Activated gamma-delta T cell treated with anti-CD3 and anti-CD28 coated beads, Interleukin-2, amount 50 U/mL, for 16 hours (primary cell): ENCODE data around the gene GNAL.
"Not testable (repeated sequence)": the region's sequence is repeated elsewhere in the genome, so short reads cannot be mapped to it uniquely, and the experiment has no call there.

Experiments used
- DNase-seq: peaks from one replicate; pipeline ENCODE4 v3.0.0-alpha.2; 2020; ENCODE audit warnings: low read depth

GNAL gene

GRCh38 chr18:11908182-11909060, 219.4 kb downstream of the GNAL start, which contains the start of gene MPPE1:
Gene MPPE1, minus strand, starts transcription at chr18:11908317. Its CDS starts 11,053 bp downstream, at chr18:11897264.
- DNase-seq: peak; percentile 74

GRCh38 chr18:11909061-11909455, 220.0 kb downstream of the GNAL start:
- DNase-seq: no peak

- no peak for DNase-seq
Observed at GRCh38 chr18:11909591-11910026, 220.5 kb downstream of the GNAL start.

GRCh38 chr18:11916880-11917279, 227.8 kb downstream of the GNAL start:
- not testable (repeated sequence) for DNase-seq

GRCh38 chr18:11919522-11919921, 230.5 kb downstream of the GNAL start:
- DNase-seq: not testable (repeated sequence)

- no peak for DNase-seq
Observed at GRCh38 chr18:11923450-11923849, 234.4 kb downstream of the GNAL start.

- no peak for DNase-seq
Observed at GRCh38 chr18:11925800-11926481, 236.9 kb downstream of the GNAL start.

GRCh38 chr18:11927497-11927896, 238.4 kb downstream of the GNAL start:
- no peak for DNase-seq

GRCh38 chr18:11932393-11932792, 243.3 kb downstream of the GNAL start:
- no peak for DNase-seq
